Smooth muscle cell (in vitro differentiated cells): Measurements from ENCODE around the gene WDR83. TPM values are rescaled to one million over a fixed set of nuclear protein-coding genes. Genes with fewer than 3 reads are reported as not detected.

Experiments
- DNase-seq: peaks from one replicate; lab custom pipeline; 2025; ENCODE audit not compliant: unreplicated experiment; lab: John Stamatoyannopoulos, UW
- H2AFZ ChIP-seq: fragments of 200-600 bp; sonication (generic); 2 replicates; pipeline ENCODE4 v1.6.0; 2016; ENCODE audit warnings: antibody characterized with exemption, low read depth, mild to moderate bottlenecking
- H3F3A ChIP-seq: fragments of 200-600 bp; sonication (generic); 2 replicates; pipeline ENCODE4 v1.6.0; 2017; ENCODE audit warnings: antibody characterized with exemption, low read depth
- H3K27ac ChIP-seq: fragments of 200-600 bp; sonication (generic); 2 replicates; pipeline ENCODE4 v1.5.1; 2016; ENCODE audit warnings: low read depth, mild to moderate bottlenecking
- H3K27me3 ChIP-seq: fragments of 200-600 bp; sonication (generic); 2 replicates; pipeline ENCODE4 v1.6.1; 2016; ENCODE audit warnings: low read depth, mild to moderate bottlenecking
- H3K36me3 ChIP-seq: fragments of 200-600 bp; sonication (generic); 2 replicates; pipeline ENCODE4 v1.5.1; 2016; ENCODE audit warnings: low read depth
- H3K4me1 ChIP-seq: fragments of 200-600 bp; sonication (generic); 2 replicates; pipeline ENCODE4 v1.5.1; 2016; ENCODE audit warnings: low read depth
- H3K4me2 ChIP-seq: fragments of 200-600 bp; sonication (generic); 2 replicates; pipeline ENCODE4 v1.6.0; 2016; ENCODE audit warnings: mild to moderate bottlenecking
- H3K4me3 ChIP-seq: fragments of 200-600 bp; sonication (generic); 2 replicates; pipeline ENCODE4 v1.5.1; 2016; ENCODE audit warnings: mild to moderate bottlenecking
- H3K79me2 ChIP-seq: fragments of 200-600 bp; sonication (generic); 2 replicates; pipeline ENCODE4 v1.6.0; 2016; ENCODE audit warnings: low read depth, mild to moderate bottlenecking
- H3K9ac ChIP-seq: fragments of 200-600 bp; sonication (generic); 2 replicates; pipeline ENCODE4 v1.6.0; 2016; ENCODE audit warnings: low read depth
- H3K9me3 ChIP-seq: fragments of 200-600 bp; sonication (generic); replicated peaks from 2 replicates; pipeline ENCODE4 v1.5.1; 2016; ENCODE audit warnings: low read depth
- H4K20me1 ChIP-seq: fragments of 200-600 bp; sonication (generic); 2 replicates; pipeline ENCODE4 v1.6.0; 2016; ENCODE audit warnings: low read depth
- CTCF ChIP-seq: fragments of 200-600 bp; sonication (generic); IDR thresholded peaks from 2 replicates; pipeline ENCODE4 v1.5.1; 2017; ENCODE audit warnings: borderline replicate concordance, mild to moderate bottlenecking, antibody characterized with exemption; ENCODE audit not compliant: insufficient read depth, poor library complexity, severe bottlenecking
- WGBS: methylation state at CpG from one replicate; pipeline ENCODE4 v1.1.7; 2016; ENCODE audit warnings: low lambda C conversion rate; 5-methylcytosine and 5-hydroxymethylcytosine counted together
- polyA plus RNA-seq: library from polyadenylated mRNA; unstranded; fragments of >200 nt; fragmentation: Nextera tagmentation; extraction: Ambion mirVana; gene quantifications from 2 replicates; pipeline ENCODE4 v1.2.1, GENCODE V29; 2016
- total RNA-seq: library from RNA; depleted of rRNA; stranded (reverse); fragments of >200 nt; gene quantifications from 2 replicates; pipeline ENCODE4 v1.2.3, GENCODE V29; 2014

Gene WDR83
- total and polyA plus RNA-seq, 2 experiments from 2014 or later = 12.4 to 21.6 TPM

GRCh38 chr19:12687496-12688196 lies 21.0 kb downstream of the WDR83 start, which contains the start of gene GNG14:
GNG14 (plus strand) TSS chr19:12687998; CDS start chr19:12688049, 51 bp downstream.
- DNase-seq = no peak
- Histone ChIP-seq H2AFZ (no peak within 1 kb of the TSS), H3K36me3 (no peaks in the 10 kb centered on the region), H3K9ac (no peak within 1 kb of the TSS), H3F3A (no peaks in the 10 kb centered on the region), H3K4me3 (no peak within 1 kb of the TSS), H4K20me1 (no peaks in the 10 kb centered on the region), H3K4me2 (no peak within 1 kb of the TSS), H3K27ac (no peak within 1 kb of the TSS), H3K9me3 (no peaks in the 10 kb centered on the region), H3K79me2 (no peaks in the 10 kb centered on the region), H3K4me1 (no peaks in the 10 kb centered on the region), H3K27me3 (no peaks in the 10 kb centered on the region)
- 87% methylated on average over 9 of the region's 9 CpGs for WGBS
- TF ChIP-seq CTCF = no peak

GRCh38 chr19:12689012-12689411 lies 22.4 kb downstream of the WDR83 start:
- Histone ChIP-seq H3K27me3 (no peaks in the 10 kb centered on the region), H3K4me1 (no peaks in the 10 kb centered on the region), H3K9ac (no peak overlapping the region), H3K4me3 (no peak overlapping the region), H3K27ac (no peak overlapping the region), H3K9me3 (no peaks in the 10 kb centered on the region), H3F3A (no peaks in the 10 kb centered on the region), H2AFZ (no peak overlapping the region), H3K79me2 (no peaks in the 10 kb centered on the region), H3K36me3 (no peaks in the 10 kb centered on the region), H3K4me2 (no peak overlapping the region), H4K20me1 (no peaks in the 10 kb centered on the region)
- no peak for DNase-seq
- TF ChIP-seq CTCF = no peak
- 94% methylated on average over 12 of the region's 12 CpGs for WGBS

GRCh38 chr19:12689581-12690216 lies 23.1 kb downstream of the WDR83 start:
- H3K9ac ChIP-seq = no peak overlapping the region
- no peak for DNase-seq
- no peaks in the 10 kb centered on the region for H3K79me2 ChIP-seq
- no peaks in the 10 kb centered on the region for H3K9me3 ChIP-seq
- no peaks in the 10 kb centered on the region for H3K36me3 ChIP-seq
- no peak for TF ChIP-seq CTCF
- H3K4me1 ChIP-seq = no peaks in the 10 kb centered on the region
- no peaks in the 10 kb centered on the region for H3K27me3 ChIP-seq
- no peaks in the 10 kb centered on the region for H4K20me1 ChIP-seq
- no peak overlapping the region for H3K27ac ChIP-seq
- no peak overlapping the region for H3K4me2 ChIP-seq
- H3K4me3 ChIP-seq = no peak overlapping the region
- WGBS = 94% methylated on average over 22 of the region's 26 CpGs
- H2AFZ ChIP-seq = no peak overlapping the region
- no peaks in the 10 kb centered on the region for H3F3A ChIP-seq
